ENCODE results near the gene CFAP100. TPM values are rescaled to one million over a fixed set of nuclear protein-coding genes. Genes with fewer than 3 reads are reported as not detected.

Gene CFAP100
- total RNA-seq, 3 donors from 2014 or later (not counting 1 experiment from before 2014, with no cell fraction given), result not detected

- WGBS (ENCODE audit: insufficient coverage), result 97% methylated on average over 11 of the region's 11 CpGs
- DNase-seq (no peak), ATAC-seq (no peak)
- peaks cover 8% of the 10 kb centered on the region for H3K36me3 Mint-ChIP-seq
- H3K9me3 ChIP-seq (ENCODE audit: control insufficient read depth, insufficient read depth, low read length), result no peaks in the 10 kb centered on the region
- H3K36me3 ChIP-seq (ENCODE audit: control insufficient read depth, insufficient read depth, low read length), result peaks cover 72% of the 10 kb centered on the region
- H3K4me3 ChIP-seq (ENCODE audit: low read length), result no peak overlapping the region
- no peaks in the 10 kb centered on the region for H3K27me3 ChIP-seq (ENCODE audit: control insufficient read depth, insufficient read depth, low read length)
- no peak overlapping the region for H3K27ac ChIP-seq (ENCODE audit: low read length)
- intact Hi-C loops (cut with micrococcal nuclease), result no loop called here
- peaks cover 50 to 65% of the 10 kb centered on the region in 2 donors for H3K4me1 Mint-ChIP-seq
- H3K27ac Mint-ChIP-seq, result peak overlapping the region in 1 of 2 donors; percentile 74
- no peak for TF ChIP-seq CTCF (IDR thresholded peaks at IDR 0.05)
- peaks cover 51% of the 10 kb centered on the region for H3K4me1 ChIP-seq (ENCODE audit: control insufficient read depth, insufficient read depth, low read length)
- no peaks in the 10 kb centered on the region for H3K27me3 Mint-ChIP-seq (ENCODE audit: low read depth in 2 of 2)
- H3K4me3 Mint-ChIP-seq, result no peak overlapping the region
- H3K9me3 Mint-ChIP-seq, result no peaks in the 10 kb centered on the region
These were observed 74.8 kb downstream of the CFAP100 start for GRCh38 chr3:126469479-126469878.

GRCh38 chr3:126472277-126473006 is 77.7 kb downstream of the CFAP100 start:
- no peaks in the 10 kb centered on the region for H3K9me3 Mint-ChIP-seq
- Histone ChIP-seq H3K27ac (ENCODE audit: low read length) (no peak overlapping the region), H3K4me3 (ENCODE audit: low read length) (no peak overlapping the region), H3K27me3 (ENCODE audit: control insufficient read depth, insufficient read depth, low read length) (no peaks in the 10 kb centered on the region), H3K9me3 (ENCODE audit: control insufficient read depth, insufficient read depth, low read length) (no peaks in the 10 kb centered on the region), H3K36me3 (ENCODE audit: control insufficient read depth, insufficient read depth, low read length) (peaks cover 45% of the 10 kb centered on the region), H3K4me1 (ENCODE audit: control insufficient read depth, insufficient read depth, low read length) (peaks cover 47% of the 10 kb centered on the region)
- peak overlapping the region; percentile 21 for H3K4me3 Mint-ChIP-seq
- H3K36me3 Mint-ChIP-seq, result peaks cover 8% of the 10 kb centered on the region
- DNase-seq (peak in 1 of 2 donors; percentile 18), ATAC-seq (peak in 1 of 3 donors; percentile 2)
- no peak for TF ChIP-seq CTCF (IDR thresholded peaks at IDR 0.05)
- intact Hi-C loops (cut with micrococcal nuclease), result no loop called here
- no peaks in the 10 kb centered on the region for H3K27me3 Mint-ChIP-seq (ENCODE audit: low read depth in 2 of 2)
- peak overlapping the region; percentile 0 to 75 for H3K27ac Mint-ChIP-seq
- H3K4me1 Mint-ChIP-seq, result peaks cover 38 to 72% of the 10 kb centered on the region in 2 donors
- 59% methylated on average over 8 of the region's 8 CpGs for WGBS (ENCODE audit: insufficient coverage)

GRCh38 chr3:126473292-126474168 is 78.8 kb downstream of the CFAP100 start:
- no peak for ATAC-seq
- Histone ChIP-seq H3K36me3 (ENCODE audit: control insufficient read depth, insufficient read depth, low read length) (peaks cover 34% of the 10 kb centered on the region), H3K27me3 (ENCODE audit: control insufficient read depth, insufficient read depth, low read length) (no peaks in the 10 kb centered on the region), H3K27ac (ENCODE audit: low read length) (no peak overlapping the region), H3K4me3 (ENCODE audit: low read length) (no peak overlapping the region), H3K9me3 (ENCODE audit: control insufficient read depth, insufficient read depth, low read length) (no peaks in the 10 kb centered on the region), H3K4me1 (ENCODE audit: control insufficient read depth, insufficient read depth, low read length) (peaks cover 42% of the 10 kb centered on the region)
- H3K4me1 Mint-ChIP-seq, result peaks cover 31 to 65% of the 10 kb centered on the region in 2 donors
- TF ChIP-seq CTCF (IDR thresholded peaks at IDR 0.05), result no peak
- 75% methylated on average over 9 of the region's 14 CpGs for WGBS (ENCODE audit: insufficient coverage)
- H3K4me3 Mint-ChIP-seq, result peak overlapping the region; percentile 21
- intact Hi-C loops (cut with micrococcal nuclease), result no loop called here
- DNase-seq, result peak in 1 of 2 donors; percentile 19
- H3K27me3 Mint-ChIP-seq (ENCODE audit: low read depth in 2 of 2), result no peaks in the 10 kb centered on the region
- H3K36me3 Mint-ChIP-seq, result peaks cover 8% of the 10 kb centered on the region
- H3K9me3 Mint-ChIP-seq, result no peaks in the 10 kb centered on the region
- peak overlapping the region; percentile 80 to 88 for H3K27ac Mint-ChIP-seq

Data from natural killer cell (primary cell).